Left ventricle myocardium superior (tissue), 1 donor: ENCODE measurements around the gene TXNIP. TPM values are rescaled to one million over a fixed set of nuclear protein-coding genes. Genes with fewer than 3 reads are reported as not detected.
A peak's percentile ranks its signal among the peaks of the same experiment; 100 is the strongest.
"Not testable (repeated sequence)": the region's sequence is repeated elsewhere in the genome, so short reads cannot be mapped to it uniquely, and the experiment has no call there.

Experiments
- ATAC-seq: fragments of 200-7000 bp; cut with Tn5 transposase; one replicate; pipeline ENCODE4 v1.9.1; 2020; ENCODE audit warnings: mild to moderate bottlenecking, moderate library complexity
- DNase-seq: peaks from one replicate; pipeline ENCODE4 v3.0.0-alpha.2; 2020
- intact Hi-C: fragments of 100-400 bp; cut with micrococcal nuclease; formaldehyde crosslinking; loops from one replicate; pipeline ENCODE4 v1.11.0; 2022
- long read RNA-seq: library from polyadenylated mRNA; unstranded; transcript quantifications from one replicate; pipeline ENCODE4 v2.0.0, GENCODE V29; 2021
- total RNA-seq: library from RNA; stranded (reverse); fragmentation: NEBNext Ultra II Directional; extraction: Animal tissue kit (Norgen Biotek cat#: 25700); gene quantifications from one replicate; pipeline ENCODE4 v1.2.1, GENCODE V29; 2021
- donor health status: DM: no; HTN: yes; CAD: no; lungs with severe emphysema.

TXNIP gene
- total RNA-seq = 954 TPM
- long read RNA-seq, transcript TXNIP-204 (8 exons, 2,926 nt) = major isoform, 240 of 475 reads
- long read RNA-seq, transcript TXNIP-202 (2 exons, 509 nt) = minor isoform, 54 of 475 reads
- long read RNA-seq, partial matches to known transcripts = 147 of 475 reads
- long read RNA-seq, other reads (novel, unspliced or antisense) = 33 of 475 reads

DNA sequence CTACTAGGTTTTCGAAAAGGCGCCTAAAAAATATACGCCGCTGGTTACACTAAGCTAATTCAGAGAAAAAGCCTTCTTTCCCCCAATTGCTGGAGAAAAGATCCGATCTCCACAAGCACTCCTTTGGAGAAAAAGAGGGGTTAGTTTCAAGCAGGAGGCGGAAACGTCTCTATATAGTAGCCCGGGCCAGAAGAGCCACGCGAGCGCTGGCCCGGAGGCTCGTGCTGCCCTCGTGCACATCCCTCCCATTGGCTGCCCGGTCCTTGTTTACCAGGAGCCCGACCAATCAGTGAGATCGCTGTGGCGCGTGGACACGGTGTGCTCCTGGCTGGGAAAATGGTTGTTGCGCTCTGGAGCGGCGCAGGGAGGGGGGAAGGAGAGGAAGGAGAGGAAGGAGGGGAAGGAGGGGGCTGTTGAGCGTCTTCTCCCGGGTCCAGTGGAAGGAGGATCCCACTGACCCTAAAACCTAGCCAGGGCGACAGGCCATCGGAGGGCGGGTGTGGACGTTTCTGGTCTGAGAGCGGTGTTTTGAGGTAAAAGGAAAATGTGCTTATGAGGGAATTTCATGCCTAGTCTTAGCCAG is at the start of gene TXNIP:
Gene TXNIP (minus strand): TSS at position 147 of the 583 bp plus-strand sequence. CDS start 313 bp downstream, outside the sequence.
- DNase-seq (peak; percentile 99), ATAC-seq (peak; percentile 79)
- intact Hi-C loops = no loop called here

DNA sequence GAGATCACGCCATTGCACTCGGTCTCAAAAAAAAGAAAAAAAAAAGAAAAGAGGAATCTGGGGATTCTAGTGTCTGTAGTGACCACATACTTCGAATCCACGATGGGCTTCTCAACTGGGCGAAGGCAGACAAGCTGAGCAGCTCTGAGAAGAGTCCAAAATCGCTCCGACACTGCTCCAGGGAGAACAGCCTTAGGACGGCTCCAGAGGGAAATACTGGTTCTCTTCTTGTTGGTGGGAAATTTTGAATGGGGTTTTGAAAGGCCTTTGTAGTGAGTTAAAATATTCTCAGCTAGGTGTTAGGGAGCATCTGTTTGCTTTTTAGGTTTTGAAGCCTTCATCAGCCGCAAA is 43.4 kb upstream of the TXNIP start:
- ATAC-seq = no peak
- intact Hi-C loops = no loop called here
- no peak for DNase-seq

- intact Hi-C loops = no loop called here
- DNase-seq = peak; percentile 85
- ATAC-seq = peak; percentile 67
Measured at GRCh38 chr1:146036965-146037646, 40.7 kb upstream of the TXNIP start.

DNA sequence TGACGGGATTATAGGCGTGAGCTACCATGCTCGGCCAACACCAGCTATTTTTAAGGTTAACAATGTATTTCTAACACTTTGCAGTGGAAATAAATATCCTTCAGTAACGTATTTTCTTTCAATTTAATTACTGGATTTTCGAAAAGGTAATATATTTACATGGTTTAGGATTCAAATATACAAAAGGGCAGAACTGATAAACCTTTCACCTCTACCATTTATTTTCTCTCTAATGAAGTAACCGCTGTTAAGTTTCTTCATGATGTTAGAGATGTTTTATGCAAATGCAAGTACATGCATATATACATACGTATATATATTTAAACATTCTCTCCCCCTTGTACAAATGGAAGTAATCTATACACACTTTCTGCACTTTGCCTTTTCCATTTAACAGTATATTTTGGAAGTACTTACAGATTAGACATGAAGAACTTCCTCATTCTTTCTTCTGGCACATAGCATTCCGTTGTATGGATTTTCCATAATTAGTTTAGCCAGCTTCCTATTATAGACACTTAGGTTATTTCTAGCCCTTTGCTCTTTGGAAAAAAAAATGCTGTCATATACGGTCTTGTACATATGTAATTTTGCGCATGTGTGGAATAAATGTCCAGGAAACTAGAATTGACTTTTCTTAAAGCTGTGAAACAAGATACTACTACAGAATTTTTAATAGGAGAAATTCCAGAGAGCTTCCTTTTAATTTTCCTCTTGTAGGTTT is 40.0 kb upstream of the TXNIP start:
- intact Hi-C loops = no loop called here
- ATAC-seq = no peak
- no peak for DNase-seq

DNA sequence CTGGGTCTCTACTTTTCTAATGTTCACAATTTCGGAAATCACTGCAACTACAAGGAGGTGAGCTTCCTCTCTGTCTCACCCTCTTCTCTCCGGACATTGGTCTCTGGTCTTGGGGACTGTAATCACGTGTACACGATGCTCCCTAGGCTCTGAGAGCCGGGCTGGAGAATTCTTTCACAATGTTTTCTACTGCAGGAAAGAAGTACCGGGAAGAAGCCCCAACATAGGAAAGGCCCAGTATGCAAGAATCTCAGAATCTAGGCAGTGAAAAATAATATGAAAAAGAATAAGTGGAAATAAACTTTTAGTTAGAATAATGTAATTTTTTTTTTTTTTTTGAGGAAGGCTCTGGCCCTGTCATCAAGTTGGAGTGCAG is 38.7 kb upstream of the TXNIP start:
- DNase-seq (no peak), ATAC-seq (no peak)
- intact Hi-C loops = no loop called here

GRCh38 chr1:146032631-146033219 is 36.3 kb upstream of the TXNIP start:
- ATAC-seq (no peak), DNase-seq (no peak)
- intact Hi-C loops = no loop called here

- ATAC-seq (no peak), DNase-seq (no peak)
- intact Hi-C loops = no loop called here
Measured at GRCh38 chr1:146031476-146031875, 35.1 kb upstream of the TXNIP start.

GRCh38 chr1:146029117-146029516 is 32.7 kb upstream of the TXNIP start:
- ATAC-seq (peak; percentile 52), DNase-seq (no peak)
- intact Hi-C loops = no loop called here

GRCh38 chr1:146026650-146027049 is 30.3 kb upstream of the TXNIP start:
- ATAC-seq, DNase-seq, intact Hi-C loops: not testable (repeated sequence)

DNA sequence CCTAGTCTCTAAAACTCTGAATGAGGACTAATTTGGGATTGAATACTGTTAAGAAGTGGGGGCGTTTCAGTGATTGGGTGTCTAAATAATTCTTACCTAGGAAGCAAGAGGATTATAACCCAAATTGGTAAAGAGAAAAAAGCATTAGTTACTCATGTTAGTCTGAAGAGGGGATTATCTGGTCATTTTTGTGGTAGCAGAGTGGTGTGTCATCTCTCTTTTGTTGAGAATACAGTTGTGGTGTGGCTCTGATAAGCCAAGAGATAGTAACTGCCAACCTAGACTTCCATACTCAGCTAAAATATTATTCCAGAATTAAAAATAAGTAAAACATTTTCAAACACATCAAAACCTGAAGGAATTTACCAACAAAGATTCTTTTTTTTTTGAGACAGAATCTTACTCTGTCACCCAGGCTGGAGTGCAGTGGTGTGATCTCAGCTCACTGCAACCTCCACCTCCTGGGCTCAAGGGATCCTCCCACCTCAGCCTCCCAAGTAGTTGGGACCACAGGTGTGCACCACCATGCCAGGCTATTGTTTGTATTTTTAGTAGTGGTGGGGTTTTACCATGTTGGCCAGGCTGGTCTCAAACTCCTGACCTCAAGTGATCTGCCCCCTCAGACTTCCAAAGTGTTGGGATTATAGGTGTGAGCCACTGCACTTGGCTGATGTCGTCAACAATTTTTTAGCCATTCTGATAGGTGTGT is 29.6 kb upstream of the TXNIP start:
- intact Hi-C loops, DNase-seq, ATAC-seq: not testable (repeated sequence)

DNA sequence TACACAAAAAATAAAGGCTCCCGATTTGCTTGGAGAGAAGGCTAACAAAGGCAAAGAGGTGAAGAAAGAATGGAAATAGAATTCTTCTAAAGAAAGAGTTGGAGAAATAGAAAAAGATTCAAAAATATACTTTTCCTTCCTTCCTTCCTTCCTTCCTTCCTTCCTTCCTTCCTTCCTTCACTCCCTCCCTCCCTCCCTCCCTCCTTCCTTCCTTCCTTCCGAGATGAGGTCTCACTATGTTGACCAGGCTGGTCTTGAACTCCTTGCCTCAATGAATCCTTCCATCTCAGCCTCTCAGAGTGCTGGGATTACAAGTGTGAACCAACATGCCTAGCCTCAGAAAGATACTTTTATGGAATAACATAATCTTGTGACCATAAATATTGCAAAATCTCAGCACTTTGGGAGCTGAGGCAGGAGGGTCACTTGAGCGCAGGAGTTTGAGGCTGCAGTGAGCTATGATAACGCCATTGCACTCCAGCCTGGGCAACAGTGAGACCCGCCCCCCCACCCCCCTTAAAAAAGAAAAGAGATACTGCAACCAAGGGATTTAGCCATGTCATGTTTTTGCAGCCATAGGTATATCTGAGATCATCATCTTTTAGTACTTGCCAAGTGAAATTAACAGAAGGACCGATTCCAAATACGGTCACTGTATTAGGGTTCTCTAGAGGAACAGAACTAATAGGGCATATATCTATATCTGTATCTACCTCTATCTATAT is 26.2 kb upstream of the TXNIP start:
- intact Hi-C loops = no loop called here
- DNase-seq = no peak
- ATAC-seq = no peak

DNA sequence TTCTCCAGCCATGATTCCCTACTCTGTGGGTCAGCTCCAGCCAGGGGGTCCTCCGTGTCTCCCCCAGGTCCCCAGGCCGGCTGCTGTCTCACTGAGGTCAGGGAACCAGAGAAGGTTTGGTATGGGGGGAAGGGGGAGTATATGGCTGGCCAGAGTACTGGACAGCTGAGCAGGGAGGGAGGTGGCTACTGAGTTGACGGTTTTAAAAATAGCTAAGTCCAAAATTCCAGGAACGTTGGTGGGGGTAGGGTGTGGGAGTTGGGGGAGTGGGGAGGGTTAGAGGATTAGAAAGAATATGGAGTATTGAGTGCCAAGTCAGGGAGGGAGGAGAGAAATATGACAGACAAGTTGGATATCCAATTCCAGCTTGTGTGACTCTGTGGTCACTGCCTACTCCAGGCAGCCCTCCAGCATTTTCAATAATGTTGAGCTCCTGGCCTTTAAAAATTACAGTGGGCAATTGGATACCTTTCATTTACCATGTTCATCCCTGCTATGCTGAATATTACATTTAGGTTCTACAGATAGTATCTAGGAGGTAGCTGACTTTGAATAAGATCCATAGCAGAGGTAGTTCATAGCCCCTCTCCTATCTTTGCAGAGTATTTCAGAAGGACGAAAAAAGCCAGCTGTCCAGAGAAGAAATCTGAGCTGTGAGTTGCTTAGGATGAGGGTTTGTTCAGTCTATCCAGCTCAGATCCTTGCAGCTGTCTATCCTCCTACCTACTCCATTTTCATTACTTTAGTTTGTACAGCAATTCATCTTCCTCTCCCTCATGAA is 25.4 kb upstream of the TXNIP start, which contains the start of gene HJV:
Gene HJV (minus strand): TSS at position 114 of the 781 bp plus-strand sequence. CDS start 1,504 bp downstream, outside the sequence.
- DNase-seq (no peak), ATAC-seq (peak; percentile 80)
- intact Hi-C loops = no loop called here

DNA sequence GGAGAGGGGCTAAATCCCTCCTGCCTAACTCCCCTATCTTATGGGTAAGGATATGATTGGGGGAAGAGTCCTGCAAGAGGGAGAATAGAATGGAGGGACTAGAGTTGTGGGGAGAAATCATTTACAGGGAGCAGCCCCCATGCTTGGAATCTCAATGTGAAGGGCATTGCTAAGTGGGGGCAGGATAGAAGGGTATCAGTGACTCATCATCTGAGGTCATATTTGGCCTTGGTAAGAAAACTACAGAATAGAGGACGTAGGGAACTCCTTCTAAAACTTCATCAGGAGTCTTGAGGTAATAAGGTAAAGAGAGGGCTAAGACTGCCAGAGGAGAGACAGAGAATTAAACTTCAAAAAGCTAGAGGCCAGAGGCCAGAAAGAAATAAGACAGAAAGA is 24.7 kb upstream of the TXNIP start:
- intact Hi-C loops = no loop called here
- ATAC-seq (peak; percentile 59), DNase-seq (no peak)

GRCh38 chr1:146020058-146021049 is 24.0 kb upstream of the TXNIP start:
- intact Hi-C loops = no loop called here
- peak; percentile 46 for ATAC-seq
- DNase-seq = no peak

DNA sequence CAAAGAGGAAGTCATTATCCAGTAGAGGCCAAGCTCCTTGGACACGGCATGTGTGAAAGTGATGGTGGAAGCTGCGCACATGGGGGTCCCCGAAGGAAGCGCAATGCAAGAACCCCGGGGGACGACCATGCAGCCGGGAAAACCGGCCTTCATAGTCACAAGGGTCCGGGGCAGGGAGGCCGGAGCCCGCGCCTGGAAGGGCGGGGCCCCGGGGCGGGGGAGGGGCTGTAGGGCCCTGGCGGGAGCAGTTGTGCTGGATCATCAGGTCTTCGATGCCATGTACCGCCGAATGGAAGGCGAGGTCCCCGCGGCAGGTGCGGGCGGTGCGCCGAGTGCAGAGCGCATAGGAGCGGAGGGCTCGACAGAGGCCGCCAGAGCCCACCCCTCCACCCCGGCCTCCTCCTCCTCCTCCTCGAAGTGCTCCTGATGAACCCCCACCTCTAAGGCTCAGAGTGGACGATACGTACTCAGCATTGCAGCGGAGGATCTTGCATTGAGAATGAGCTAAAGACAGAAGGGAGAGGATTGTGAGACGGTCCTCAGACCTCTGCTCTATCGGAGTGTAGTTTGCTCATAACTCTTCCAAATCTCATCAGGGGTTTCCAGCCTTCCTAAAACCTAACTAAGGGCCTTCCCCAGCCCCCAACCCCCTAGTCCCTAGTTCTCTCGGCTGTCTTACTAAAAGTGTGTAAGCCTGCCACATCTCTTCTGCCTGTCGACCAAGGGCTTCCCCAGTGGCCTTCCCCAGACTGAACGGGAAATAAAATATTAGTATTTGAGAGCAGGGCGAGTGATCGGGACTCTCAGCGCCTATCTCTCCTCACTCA is 23.1 kb upstream of the TXNIP start:
- DNase-seq (peak; percentile 45), ATAC-seq (peak; percentile 8)
- intact Hi-C loops = no loop called here

GRCh38 chr1:146016891-146017290 is 20.5 kb upstream of the TXNIP start:
- DNase-seq = no peak
- intact Hi-C loops = no loop called here
- no peak for ATAC-seq
